ENCODE measurements around the gene GPR146. TPM values are rescaled to one million over a fixed set of nuclear protein-coding genes. Genes with fewer than 3 reads are reported as not detected.

The GPR146 gene
- total RNA-seq, 1 experiment from 2014 or later = 0.95 TPM

DNA sequence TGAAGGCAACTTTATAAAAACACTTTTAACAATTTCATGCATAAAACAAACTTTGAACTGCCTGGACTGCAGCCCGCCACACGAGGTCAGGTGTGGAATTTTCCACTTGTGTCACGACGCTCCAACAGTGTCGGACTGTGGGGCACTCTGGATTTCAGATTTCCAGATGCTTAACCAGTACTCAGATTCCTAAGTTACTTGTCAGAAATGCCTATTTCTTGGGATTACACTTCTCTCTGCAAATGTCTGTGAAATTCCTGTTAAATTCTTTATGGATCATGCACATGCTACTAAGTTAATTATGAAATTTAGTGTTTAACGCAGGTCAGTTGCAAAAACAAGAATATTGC is 43.1 kb downstream of the GPR146 start:
- POLR2A ChIA-PET (ENCODE audit: low non-redundant PET) = no interaction called here
- TF ChIP-seq, protein P1, sequence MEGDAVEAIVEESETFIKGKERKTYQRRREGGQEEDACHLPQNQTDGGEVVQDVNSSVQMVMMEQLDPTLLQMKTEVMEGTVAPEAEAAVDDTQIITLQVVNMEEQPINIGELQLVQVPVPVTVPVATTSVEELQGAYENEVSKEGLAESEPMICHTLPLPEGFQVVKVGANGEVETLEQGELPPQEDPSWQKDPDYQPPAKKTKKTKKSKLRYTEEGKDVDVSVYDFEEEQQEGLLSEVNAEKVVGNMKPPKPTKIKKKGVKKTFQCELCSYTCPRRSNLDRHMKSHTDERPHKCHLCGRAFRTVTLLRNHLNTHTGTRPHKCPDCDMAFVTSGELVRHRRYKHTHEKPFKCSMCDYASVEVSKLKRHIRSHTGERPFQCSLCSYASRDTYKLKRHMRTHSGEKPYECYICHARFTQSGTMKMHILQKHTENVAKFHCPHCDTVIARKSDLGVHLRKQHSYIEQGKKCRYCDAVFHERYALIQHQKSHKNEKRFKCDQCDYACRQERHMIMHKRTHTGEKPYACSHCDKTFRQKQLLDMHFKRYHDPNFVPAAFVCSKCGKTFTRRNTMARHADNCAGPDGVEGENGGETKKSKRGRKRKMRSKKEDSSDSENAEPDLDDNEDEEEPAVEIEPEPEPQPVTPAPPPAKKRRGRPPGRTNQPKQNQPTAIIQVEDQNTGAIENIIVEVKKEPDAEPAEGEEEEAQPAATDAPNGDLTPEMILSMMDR (conservative IDR thresholded peaks at IDR 0.05; ENCODE audit: low read depth, low read length) = no peak
- TF ChIP-seq EZH2 (IDR thresholded peaks at IDR 0.05; ENCODE audit: borderline replicate concordance, low read depth, low read length, poor library complexity, severe bottlenecking) = no peak
- intact Hi-C loops (cut with micrococcal nuclease; ENCODE audit: unreplicated experiment) = no loop called here
- H3K9me3 ChIP-seq (ENCODE audit: low read depth, low read length, poor library complexity, severe bottlenecking) = no peaks in the 10 kb centered on the region
- H3K36me3 ChIP-seq (ENCODE audit: insufficient read depth, low read length, poor library complexity, severe bottlenecking) = no peaks in the 10 kb centered on the region
- no peak overlapping the region for H3K27ac ChIP-seq (ENCODE audit: low read depth, low read length, poor library complexity, severe bottlenecking)
- no peaks in the 10 kb centered on the region for H3K27me3 ChIP-seq (replicated peaks; ENCODE audit: insufficient read depth, low read depth, low read length, poor library complexity)
- CTCF ChIA-PET = no interaction called here
- no TSS peak for BruUV-seq (replicated peaks)
- peaks cover 12% of the 10 kb centered on the region for H3K4me1 ChIP-seq (ENCODE audit: insufficient read depth, low read length, poor library complexity, severe bottlenecking)
- no peak for DNase-seq (ENCODE audit: low spot score)
- H3K4me3 ChIP-seq (ENCODE audit: low read depth, low read length, poor library complexity, severe bottlenecking) = no peak overlapping the region

DNA sequence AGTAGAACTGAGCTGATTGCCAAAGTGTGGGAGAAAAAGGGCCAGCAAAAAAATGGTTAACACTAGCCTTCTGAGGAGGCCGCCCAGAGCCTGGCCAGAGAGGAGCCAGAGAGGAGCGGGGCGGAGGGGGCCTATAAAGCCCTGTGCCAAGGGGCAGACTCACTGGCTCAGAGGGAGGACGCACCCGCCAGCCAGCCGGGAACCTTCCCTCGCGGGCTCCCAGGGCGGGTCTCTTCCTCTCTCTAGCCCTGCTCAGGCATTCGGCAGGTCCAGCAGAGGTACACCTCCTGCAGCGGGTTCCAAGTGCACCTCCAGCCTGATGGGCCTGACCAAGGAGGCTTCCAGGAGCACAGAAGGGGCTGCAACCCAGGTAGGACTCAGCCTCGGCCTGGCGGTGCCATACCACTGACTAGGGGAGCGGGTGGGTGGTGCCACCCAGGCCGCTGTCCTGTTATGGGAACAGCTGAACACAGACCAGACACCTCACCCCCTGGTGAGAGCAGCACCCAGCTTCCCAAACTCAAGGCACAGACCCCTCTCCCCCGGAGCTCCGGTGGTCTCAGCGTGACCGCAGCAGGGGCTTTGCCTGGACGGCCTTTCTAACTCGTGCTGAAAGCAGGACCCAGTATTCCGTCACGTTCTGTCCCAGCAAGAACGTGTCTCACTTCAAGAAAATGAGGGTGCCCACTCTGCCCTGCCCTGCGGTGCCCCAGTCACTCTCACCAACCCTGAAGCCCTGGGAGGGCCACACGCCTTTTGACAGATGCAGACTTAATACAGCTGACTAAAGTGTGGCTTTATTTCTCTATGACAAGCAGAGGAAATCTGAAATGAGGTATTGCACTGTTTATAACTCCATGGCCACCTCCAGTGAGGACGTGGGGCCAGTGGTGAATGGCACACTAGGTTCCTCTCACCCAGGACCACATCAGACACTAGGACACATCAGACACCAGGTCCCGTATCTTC is 43.9 kb downstream of the GPR146 start, which contains the start of gene GPER1:
Gene GPER1 (plus strand): TSS at position 162 of the 969 bp plus-strand sequence. CDS start 3,616 bp downstream, outside the sequence.
- BruUV-seq (replicated peaks) = no TSS peak
- Histone ChIP-seq H3K27ac (ENCODE audit: low read depth, low read length, poor library complexity, severe bottlenecking) (peak within 1 kb of the TSS; percentile 22), H3K4me3 (ENCODE audit: low read depth, low read length, poor library complexity, severe bottlenecking) (peak within 1 kb of the TSS; percentile 25), H3K27me3 (replicated peaks; ENCODE audit: insufficient read depth, low read depth, low read length, poor library complexity) (no peaks in the 10 kb centered on the region), H3K9me3 (ENCODE audit: low read depth, low read length, poor library complexity, severe bottlenecking) (no peaks in the 10 kb centered on the region), H3K4me1 (ENCODE audit: insufficient read depth, low read length, poor library complexity, severe bottlenecking) (peaks cover 12% of the 10 kb centered on the region), H3K36me3 (ENCODE audit: insufficient read depth, low read length, poor library complexity, severe bottlenecking) (no peaks in the 10 kb centered on the region)
- CTCF ChIA-PET = no interaction called here
- POLR2A ChIA-PET (ENCODE audit: low non-redundant PET) = no interaction called here
- TF ChIP-seq, protein P1 (conservative IDR thresholded peaks at IDR 0.05; ENCODE audit: low read depth, low read length) = no peak
- TF ChIP-seq EZH2 (IDR thresholded peaks at IDR 0.05; ENCODE audit: borderline replicate concordance, low read depth, low read length, poor library complexity, severe bottlenecking) = no peak
- no peak for DNase-seq (ENCODE audit: low spot score)
- intact Hi-C loops (cut with micrococcal nuclease; ENCODE audit: unreplicated experiment) = no loop called here

DNA sequence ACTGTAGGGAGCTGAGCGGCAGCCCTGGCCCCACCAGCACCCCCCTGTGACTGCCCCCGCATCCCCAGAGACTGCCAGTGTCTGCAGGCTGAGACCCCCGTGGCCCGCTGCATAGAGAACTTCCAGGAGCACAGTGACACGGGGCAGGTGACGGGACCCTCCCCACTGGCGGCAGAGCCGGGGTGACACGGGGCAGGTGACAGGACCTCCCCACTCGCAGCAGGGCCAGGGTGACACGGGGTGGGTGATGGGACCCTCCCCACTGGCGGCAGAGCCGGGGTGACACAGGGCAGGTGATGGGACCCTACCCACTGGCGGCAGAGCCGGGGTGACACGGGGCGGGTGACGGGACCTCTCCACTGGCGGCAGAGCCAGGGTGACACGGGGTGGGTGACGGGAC is 45.9 kb downstream of the GPR146 start:
- BruUV-seq (replicated peaks) = no TSS peak
- H3K4me1 ChIP-seq (ENCODE audit: insufficient read depth, low read length, poor library complexity, severe bottlenecking) = peaks cover 12% of the 10 kb centered on the region
- intact Hi-C loops (cut with micrococcal nuclease; ENCODE audit: unreplicated experiment) = no loop called here
- no peaks in the 10 kb centered on the region for H3K9me3 ChIP-seq (ENCODE audit: low read depth, low read length, poor library complexity, severe bottlenecking)
- ChIA-PET CTCF (no interaction called here), POLR2A (ENCODE audit: low non-redundant PET) (no interaction called here)
- H3K27me3 ChIP-seq (replicated peaks; ENCODE audit: insufficient read depth, low read depth, low read length, poor library complexity) = no peaks in the 10 kb centered on the region
- H3K36me3 ChIP-seq (ENCODE audit: insufficient read depth, low read length, poor library complexity, severe bottlenecking) = no peaks in the 10 kb centered on the region
- DNase-seq (ENCODE audit: low spot score) = no peak
- no peak overlapping the region for H3K27ac ChIP-seq (ENCODE audit: low read depth, low read length, poor library complexity, severe bottlenecking)
- TF ChIP-seq, protein P1 (conservative IDR thresholded peaks at IDR 0.05; ENCODE audit: low read depth, low read length) = no peak
- H3K4me3 ChIP-seq (ENCODE audit: low read depth, low read length, poor library complexity, severe bottlenecking) = no peak overlapping the region

Data from A673 (cell line).